Urinary bladder (tissue), 4 donors: Measurements from ENCODE around the gene PARD6G. TPM values are rescaled to one million over a fixed set of nuclear protein-coding genes. Genes with fewer than 3 reads are reported as not detected.

Experiments
- DNase-seq: peaks from one replicate; pipeline ENCODE4 v3.0.0-alpha.2; 2015; ENCODE audit errors: extremely low spot score
- H3K27ac ChIP-seq: one replicate; pipeline ENCODE4 v1.5.1; 2013; ENCODE audit warnings: low read depth, mild to moderate bottlenecking, moderate library complexity
- H3K36me3 ChIP-seq: one replicate; pipeline ENCODE4 v1.6.1; 2013; ENCODE audit warnings: mild to moderate bottlenecking, moderate library complexity; ENCODE audit not compliant: insufficient read depth
- H3K4me1 ChIP-seq: one replicate; pipeline ENCODE4 v1.6.1; 2013; ENCODE audit warnings: mild to moderate bottlenecking, moderate library complexity; ENCODE audit not compliant: insufficient read depth
- H3K4me3 ChIP-seq: one replicate; pipeline ENCODE4 v1.5.1; 2013; ENCODE audit warnings: low read depth, low read length
- WGBS: extraction: QIAGEN DNeasy Blood & Tissue Kit; methylation state at CpG from one replicate; pipeline ENCODE4 v1.1.7; 2013; 5-methylcytosine and 5-hydroxymethylcytosine counted together
- polyA plus RNA-seq: library from polyadenylated mRNA; stranded (reverse); fragments of 200-250 nt; gene quantifications from one replicate; pipeline ENCODE4 v1.2.3, GENCODE V29; 2013
- total RNA-seq: library from RNA; depleted of rRNA; stranded (reverse); fragments of >200 nt; gene quantifications from one replicate; pipeline ENCODE4 v1.2.3, GENCODE V29; 2014
- donor health status: healthy with polysubstance abuse.
- donor health status: healthy.

Gene PARD6G
- total and polyA plus RNA-seq, 2 donors: 5.9 to 14.0 TPM

DNA sequence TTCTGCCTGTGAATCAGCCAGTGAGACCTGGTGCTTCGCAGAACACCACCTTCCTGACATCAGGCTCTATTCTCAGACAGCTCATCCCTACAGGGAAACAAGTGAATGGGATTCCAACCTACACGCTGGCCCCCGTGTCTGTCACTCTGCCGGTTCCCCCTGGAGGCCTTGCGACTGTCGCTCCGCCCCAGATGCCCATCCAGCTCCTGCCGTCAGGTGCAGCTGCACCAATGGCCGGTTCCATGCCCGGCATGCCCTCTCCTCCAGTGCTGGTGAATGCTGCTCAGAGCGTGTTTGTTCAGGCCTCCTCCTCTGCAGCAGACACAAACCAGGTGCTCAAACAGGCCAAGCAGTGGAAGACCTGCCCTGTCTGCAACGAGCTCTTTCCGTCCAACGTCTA is 110.2 kb downstream of the PARD6G start:
- DNase-seq: no peak
- H3K4me3 ChIP-seq: no peak overlapping the region
- no peaks in the 10 kb centered on the region for H3K4me1 ChIP-seq
- WGBS: 91% methylated on average over 14 of the region's 14 CpGs
- peaks cover 4% of the 10 kb centered on the region for H3K36me3 ChIP-seq
- no peak overlapping the region for H3K27ac ChIP-seq

DNA sequence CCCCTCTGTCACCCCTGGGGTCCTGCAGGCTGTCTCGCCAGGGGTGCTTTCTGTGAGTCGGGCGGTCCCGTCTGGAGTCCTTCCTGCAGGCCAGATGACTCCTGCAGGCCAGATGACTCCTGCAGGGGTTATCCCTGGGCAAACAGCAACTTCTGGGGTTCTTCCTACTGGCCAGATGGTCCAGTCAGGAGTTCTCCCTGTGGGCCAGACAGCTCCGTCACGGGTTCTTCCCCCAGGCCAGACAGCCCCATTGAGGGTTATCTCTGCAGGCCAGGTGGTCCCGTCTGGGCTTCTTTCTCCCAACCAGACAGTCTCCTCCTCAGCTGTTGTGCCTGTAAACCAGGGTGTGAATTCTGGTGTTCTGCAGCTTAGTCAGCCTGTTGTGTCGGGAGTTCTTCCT is 110.6 kb downstream of the PARD6G start:
- no peak for DNase-seq
- WGBS: 92% methylated on average over 8 of the region's 8 CpGs
- Histone ChIP-seq H3K4me3 (no peak overlapping the region), H3K4me1 (no peaks in the 10 kb centered on the region), H3K36me3 (peaks cover 4% of the 10 kb centered on the region), H3K27ac (no peak overlapping the region)

DNA sequence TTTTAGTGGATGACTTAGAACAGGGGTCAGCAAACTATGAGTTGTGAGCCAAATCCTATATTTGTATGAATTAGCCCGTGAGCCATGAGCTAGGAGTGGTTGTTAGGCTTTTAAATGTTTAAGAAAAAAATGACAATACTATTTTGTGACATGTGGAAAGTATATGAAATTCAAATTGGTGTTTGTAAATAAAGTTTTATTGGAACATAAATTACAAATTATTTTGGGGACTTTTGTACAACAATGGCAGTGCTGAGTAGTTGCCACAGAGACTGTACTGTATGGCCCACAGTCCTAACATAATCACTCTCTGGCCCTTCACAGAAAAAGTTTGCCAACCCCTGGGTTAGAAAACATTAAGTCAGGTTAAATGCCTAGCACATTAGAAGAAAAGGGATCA is 112.2 kb downstream of the PARD6G start:
- WGBS: 92% methylated on average over 1 of the region's 1 CpG
- Histone ChIP-seq H3K36me3 (peaks cover 4% of the 10 kb centered on the region), H3K27ac (no peak overlapping the region), H3K4me3 (no peak overlapping the region), H3K4me1 (no peaks in the 10 kb centered on the region)
- DNase-seq: no peak

DNA sequence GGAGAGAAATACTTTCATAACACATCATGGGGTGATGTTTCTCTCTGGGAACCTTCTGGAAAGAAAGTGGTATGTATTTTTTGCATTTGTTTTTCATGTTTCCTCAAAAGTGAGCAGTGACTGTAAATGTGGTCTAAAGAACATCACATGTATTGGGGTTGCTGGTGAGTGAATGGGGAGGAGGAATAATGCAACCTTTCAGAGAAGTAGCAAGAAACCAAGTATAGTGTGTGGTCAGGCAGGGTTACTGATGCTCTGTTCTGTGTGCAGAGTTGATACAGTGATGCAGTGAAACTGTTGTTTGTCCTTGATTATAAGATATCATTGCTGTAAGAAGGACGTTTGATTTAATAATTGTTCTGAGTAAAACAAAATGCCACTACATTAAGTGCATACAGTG is 114.2 kb downstream of the PARD6G start:
- no peak for DNase-seq
- no peak overlapping the region for H3K4me3 ChIP-seq
- H3K36me3 ChIP-seq: peaks cover 4% of the 10 kb centered on the region
- 70% methylated on average over 1 of the region's 1 CpG for WGBS
- H3K27ac ChIP-seq: no peak overlapping the region
- no peaks in the 10 kb centered on the region for H3K4me1 ChIP-seq

DNA sequence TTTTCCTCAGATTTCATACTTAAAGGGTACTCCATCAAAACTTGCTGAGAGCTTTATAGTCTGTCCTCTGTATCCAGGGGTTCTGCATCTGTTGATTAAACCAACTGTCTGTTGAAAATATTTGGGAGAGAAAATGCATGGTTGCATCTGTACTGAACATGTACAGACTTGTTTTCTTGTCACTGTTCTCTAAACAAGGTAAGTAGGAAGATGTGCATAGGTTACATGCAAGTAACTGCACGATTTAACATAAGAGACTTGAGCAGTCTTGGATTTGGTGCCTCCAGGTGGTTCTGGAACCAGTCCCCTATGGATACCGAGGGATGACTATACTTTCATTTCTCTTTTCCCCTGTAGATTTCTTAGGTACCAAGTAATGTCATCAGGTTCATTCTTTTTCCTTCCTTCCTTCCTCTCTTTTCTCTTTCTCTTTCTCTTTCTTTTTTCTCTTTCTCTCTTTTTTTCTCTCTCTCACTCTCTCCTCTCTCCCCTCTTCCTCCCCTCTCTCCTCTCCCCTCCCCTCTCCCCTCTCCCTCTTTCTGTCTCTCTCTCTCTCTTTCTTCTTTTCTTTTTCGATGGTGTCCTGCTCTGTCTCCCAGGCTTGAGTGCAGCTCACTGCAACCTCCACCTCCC is 115.0 kb downstream of the PARD6G start:
- DNase-seq: no peak
- 85% methylated on average over 3 of the region's 3 CpGs for WGBS
- Histone ChIP-seq H3K36me3 (peaks cover 4% of the 10 kb centered on the region), H3K4me3 (no peak overlapping the region), H3K27ac (no peak overlapping the region), H3K4me1 (no peaks in the 10 kb centered on the region)

DNA sequence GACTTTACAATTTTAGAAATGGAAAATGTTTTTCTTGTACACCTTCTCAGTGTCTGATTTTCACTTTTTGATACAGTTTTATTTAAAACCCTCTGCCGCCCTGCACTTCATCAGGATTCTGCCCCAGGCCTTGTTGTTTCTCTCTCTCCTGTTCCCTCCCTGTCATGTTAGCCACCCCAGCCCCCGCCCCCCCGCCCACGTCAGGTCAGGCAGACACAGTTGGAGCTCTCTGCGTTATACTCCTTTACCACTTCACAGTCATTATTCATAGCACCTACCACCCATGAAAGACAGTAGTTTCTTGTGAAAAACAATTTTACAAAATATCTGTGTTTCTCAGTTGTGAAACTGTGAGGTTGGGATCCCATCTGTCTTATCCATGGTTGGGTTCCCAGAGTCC is 116.8 kb downstream of the PARD6G start:
- Histone ChIP-seq H3K4me3 (no peak overlapping the region), H3K27ac (no peak overlapping the region), H3K4me1 (no peaks in the 10 kb centered on the region), H3K36me3 (no peaks in the 10 kb centered on the region)
- WGBS: 84% methylated on average over 5 of the region's 5 CpGs
- DNase-seq: no peak

DNA sequence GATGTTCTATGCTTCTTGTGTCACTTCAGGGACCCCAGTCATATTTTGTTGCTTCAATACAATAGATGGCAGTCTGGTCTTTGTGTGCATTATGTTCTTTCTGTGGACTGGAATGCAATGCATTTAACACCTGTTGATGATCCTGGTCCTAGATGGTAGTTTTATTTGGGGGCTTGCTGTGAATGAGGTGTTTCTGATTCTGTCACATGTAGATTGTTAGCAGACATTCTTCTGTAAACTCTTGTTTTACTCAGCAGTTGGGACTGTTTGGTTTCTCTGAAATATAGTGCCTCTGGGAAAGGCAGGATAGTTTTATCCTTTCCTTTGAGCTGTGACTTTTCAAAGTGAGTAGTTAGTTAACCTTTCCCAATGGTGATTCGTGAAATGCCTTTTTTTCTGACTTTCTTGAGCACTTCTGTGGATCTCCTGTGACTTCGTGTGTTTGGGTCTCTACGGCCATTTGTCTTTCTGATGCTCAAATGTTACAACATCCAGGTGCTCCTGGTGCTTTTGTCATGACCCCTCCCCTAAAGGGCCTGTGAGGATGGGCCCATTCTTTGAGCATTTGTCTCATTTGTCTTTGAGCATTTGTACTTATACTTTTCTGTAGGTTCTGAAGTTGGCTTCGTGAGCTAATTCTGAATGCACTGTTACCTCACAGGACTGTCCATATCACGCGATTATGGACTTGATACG is 117.5 kb downstream of the PARD6G start:
- Histone ChIP-seq H3K4me3 (no peak overlapping the region), H3K27ac (no peak overlapping the region), H3K36me3 (no peaks in the 10 kb centered on the region), H3K4me1 (no peaks in the 10 kb centered on the region)
- DNase-seq: no peak
- WGBS: 84% methylated on average over 7 of the region's 7 CpGs

DNA sequence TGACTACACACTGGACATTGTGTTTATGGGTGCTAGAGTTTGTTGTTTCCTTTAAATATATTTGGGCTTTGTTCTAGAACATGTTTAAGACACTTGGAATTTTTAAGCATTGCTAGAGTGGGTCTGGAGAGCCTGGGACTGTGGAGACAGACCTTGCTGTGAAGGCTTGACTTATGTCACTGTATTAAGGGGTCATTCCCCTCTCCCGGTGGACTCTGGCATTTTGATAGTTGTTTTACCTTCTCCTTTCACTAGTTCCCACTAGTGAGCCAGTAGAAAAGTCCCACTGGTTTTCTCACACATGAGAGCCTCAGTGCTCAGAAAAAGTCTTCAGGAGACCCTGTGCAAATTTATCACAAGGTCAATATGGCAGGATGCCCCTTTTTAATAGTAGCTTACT is 119.7 kb downstream of the PARD6G start:
- H3K4me3 ChIP-seq: no peak overlapping the region
- H3K36me3 ChIP-seq: no peaks in the 10 kb centered on the region
- H3K27ac ChIP-seq: no peak overlapping the region
- WGBS: 96% methylated on average over 1 of the region's 1 CpG
- H3K4me1 ChIP-seq: no peaks in the 10 kb centered on the region
- no peak for DNase-seq

DNA sequence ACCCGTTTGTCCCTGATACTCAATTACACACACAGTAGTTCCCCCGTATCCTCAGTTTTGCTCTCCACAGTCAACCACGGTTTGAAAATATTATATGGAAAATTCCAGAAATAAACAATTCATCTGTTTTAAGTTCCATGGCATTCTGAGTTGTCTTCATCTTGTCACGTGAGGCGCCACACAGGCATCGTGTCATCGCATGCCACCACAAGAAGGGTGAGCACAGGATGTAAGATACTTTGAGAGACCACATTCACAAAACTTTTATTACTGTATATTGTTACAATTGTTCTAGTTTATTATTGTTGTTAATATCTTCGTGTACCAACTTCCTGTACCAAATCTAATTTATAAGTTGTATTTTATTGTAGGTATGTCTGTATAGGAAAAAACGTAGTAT is 120.5 kb downstream of the PARD6G start:
- no peaks in the 10 kb centered on the region for H3K36me3 ChIP-seq
- H3K4me1 ChIP-seq: no peaks in the 10 kb centered on the region
- no peak overlapping the region for H3K27ac ChIP-seq
- DNase-seq: no peak
- 94% methylated on average over 9 of the region's 9 CpGs for WGBS
- no peak overlapping the region for H3K4me3 ChIP-seq

DNA sequence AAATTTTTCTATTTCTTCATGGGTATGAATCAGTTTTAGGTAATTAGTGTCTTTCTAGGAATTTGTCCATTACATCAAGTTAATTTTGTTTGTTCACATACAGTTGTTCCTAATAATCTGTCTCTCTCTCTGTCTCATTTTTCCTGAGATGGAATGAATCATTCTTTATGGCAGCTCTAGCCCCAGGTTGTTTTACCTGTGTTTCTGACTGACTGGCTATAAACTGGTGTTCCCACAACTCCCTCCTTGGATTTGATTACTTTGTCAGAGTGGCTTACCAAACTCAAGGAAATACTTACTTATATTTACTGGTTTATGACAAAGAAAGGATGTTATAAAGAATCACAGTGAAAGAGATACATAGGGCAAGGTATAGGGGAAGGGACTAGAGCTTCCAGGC is 123.2 kb downstream of the PARD6G start:
- no peak overlapping the region for H3K4me3 ChIP-seq
- no peaks in the 10 kb centered on the region for H3K4me1 ChIP-seq
- no peak overlapping the region for H3K27ac ChIP-seq
- H3K36me3 ChIP-seq: no peaks in the 10 kb centered on the region
- DNase-seq: no peak

DNA sequence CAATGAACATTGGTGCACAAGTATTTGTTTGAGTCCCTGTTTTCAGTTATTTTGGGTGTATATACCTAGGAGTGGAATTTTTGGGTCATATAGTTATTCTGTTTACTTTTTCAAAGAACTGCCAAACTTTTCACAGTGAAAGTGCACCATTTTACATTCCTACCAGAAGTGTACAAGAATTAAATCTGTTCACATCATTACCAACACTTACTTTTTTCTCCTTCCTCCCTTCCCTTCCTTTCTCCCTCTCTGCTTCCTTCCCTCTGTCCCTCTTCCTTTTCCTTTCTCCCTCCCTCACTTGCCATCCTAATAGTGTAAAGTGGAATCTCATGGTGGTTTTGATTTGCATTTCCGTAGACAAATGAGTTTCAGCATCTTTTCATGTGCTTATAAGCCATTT is 126.4 kb downstream of the PARD6G start:
- 63% methylated on average over 1 of the region's 1 CpG for WGBS
- no peak overlapping the region for H3K27ac ChIP-seq

DNA sequence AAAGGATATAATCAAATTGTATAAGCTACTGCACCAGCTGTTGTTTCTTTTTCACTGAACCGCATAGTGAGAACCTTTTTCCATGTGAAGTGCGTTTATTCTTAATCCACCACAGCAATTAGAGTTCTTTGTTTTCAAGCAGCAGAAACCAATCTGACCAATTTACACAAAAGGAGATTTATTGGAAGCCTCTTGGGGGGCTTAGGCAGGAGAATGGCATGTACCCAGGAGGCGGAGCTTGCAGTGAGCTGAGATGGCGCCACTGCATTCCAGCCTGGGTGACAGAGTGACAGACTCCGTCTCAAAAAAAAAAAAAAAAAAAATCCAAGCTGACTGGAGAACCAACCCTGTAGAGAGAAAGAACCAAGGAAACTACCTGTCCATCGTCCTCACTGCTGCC is 128.2 kb downstream of the PARD6G start:
- Histone ChIP-seq H3K27ac (no peak overlapping the region), H3K36me3 (no peaks in the 10 kb centered on the region), H3K4me3 (no peak overlapping the region), H3K4me1 (no peaks in the 10 kb centered on the region)
- 74% methylated on average over 6 of the region's 6 CpGs for WGBS
- no peak for DNase-seq

More for the DNA sequence above, 126.4 kb downstream of the PARD6G start:
- H3K36me3 ChIP-seq: no peaks in the 10 kb centered on the region
- no peak overlapping the region for H3K4me3 ChIP-seq
- no peaks in the 10 kb centered on the region for H3K4me1 ChIP-seq
- no peak for DNase-seq

DNA sequence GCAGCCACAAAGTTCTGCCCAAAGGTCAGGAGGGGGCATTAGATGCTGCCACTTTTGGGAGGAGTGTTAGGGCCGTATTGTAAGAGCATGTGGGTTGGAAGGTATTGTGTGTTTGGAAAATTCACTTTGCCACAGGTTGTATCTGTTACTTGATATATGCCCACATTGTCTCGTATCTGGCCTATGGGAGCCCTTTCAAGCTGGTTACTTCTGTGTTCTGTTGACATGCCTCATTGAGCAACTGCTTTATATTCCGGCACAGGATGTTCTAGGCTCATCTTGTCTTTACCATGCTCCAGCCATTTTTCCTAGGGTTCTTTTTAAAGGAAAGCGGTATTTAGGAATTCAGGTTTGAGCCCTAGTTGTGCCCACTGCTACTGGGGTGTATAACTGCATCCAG is 132.3 kb downstream of the PARD6G start:
- no peaks in the 10 kb centered on the region for H3K36me3 ChIP-seq
- H3K4me1 ChIP-seq: no peaks in the 10 kb centered on the region
- DNase-seq: no peak
- no peak overlapping the region for H3K27ac ChIP-seq
- no peak overlapping the region for H3K4me3 ChIP-seq
- WGBS: 94% methylated on average over 4 of the region's 4 CpGs

DNA sequence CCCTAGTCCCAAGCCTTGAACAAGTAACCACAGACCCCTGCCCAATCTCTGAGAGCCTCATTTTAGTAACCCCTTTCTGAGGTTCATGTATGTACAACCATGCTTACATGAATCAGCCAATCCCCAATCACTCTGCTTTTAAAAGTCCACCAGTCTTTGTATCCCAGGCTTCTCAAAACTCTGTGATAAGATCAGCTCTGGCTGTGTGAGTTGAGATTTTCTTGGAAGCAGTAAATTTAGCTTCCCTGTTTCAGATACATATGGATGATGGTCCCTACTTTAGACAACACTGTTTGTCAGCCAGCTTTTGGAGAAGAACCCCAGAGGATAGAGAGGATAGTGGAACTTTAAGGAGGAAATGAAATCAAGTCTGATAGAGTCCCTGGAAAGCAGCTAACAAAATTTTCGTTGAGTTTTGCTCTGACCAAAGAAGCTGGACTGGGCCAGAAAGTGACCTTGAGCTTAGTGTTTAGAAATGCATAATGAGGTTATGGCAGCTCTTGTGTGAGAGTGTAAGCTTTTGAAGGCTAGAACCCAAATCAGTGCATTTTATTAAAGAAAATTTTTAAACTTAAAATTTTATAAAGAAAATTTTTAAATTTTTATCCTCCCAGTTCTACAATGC is 134.6 kb downstream of the PARD6G start:
- no peak overlapping the region for H3K4me3 ChIP-seq
- H3K4me1 ChIP-seq: no peaks in the 10 kb centered on the region
- WGBS: 15% methylated on average over 1 of the region's 1 CpG
- H3K27ac ChIP-seq: no peak overlapping the region
- no peaks in the 10 kb centered on the region for H3K36me3 ChIP-seq
- peak; percentile 20 for DNase-seq
